NCI-H2227 (cell line): ENCODE results near the gene THAP4.
"Not testable (repeated sequence)": the region's sequence is repeated elsewhere in the genome, so short reads cannot be mapped to it uniquely, and the experiment has no call there.

ENCODE experiments used
- DNase-seq: peaks from one replicate; lab custom pipeline; 2025; ENCODE audit not compliant: unreplicated experiment; lab: John Stamatoyannopoulos, UW

Gene THAP4

DNA sequence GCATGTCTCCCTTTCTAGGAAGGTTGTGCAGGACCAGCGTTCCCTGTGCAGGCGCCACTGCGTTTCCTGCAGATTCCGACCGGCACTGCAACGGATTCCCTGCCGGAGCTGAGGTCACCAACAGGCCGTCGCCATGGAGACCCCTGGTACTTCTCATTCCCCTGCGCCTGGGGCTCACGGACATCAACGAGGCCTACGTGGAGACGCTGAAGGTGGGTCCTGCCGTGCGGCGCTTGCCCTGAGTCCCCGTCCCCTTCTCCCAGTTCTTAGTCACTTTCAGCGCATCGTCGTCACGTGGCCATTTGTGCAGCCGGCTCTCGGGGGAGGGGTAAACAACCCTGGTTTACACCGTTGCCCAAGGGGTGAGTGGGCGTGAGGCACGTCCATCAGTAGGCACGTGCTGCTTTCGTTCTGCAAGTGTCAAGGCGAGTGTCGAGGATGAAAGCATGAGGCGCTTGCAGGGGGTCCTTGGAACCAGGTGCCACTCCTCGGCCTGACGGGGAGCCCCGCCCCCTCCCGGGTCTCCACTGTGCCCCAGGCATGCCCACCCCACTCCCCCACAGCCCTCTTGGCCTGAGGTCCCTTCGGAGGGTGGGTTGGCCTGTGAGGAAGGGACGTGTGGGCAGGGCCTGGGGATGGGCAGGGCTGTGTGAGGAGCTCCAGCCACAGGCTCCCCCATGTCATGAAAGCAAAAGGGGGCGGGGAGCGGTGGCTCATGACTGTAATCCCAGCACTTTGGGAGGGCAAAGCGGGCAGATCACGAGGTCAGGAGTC is 29.9 kb upstream of the THAP4 start:
- peak; percentile 86 for DNase-seq

DNA sequence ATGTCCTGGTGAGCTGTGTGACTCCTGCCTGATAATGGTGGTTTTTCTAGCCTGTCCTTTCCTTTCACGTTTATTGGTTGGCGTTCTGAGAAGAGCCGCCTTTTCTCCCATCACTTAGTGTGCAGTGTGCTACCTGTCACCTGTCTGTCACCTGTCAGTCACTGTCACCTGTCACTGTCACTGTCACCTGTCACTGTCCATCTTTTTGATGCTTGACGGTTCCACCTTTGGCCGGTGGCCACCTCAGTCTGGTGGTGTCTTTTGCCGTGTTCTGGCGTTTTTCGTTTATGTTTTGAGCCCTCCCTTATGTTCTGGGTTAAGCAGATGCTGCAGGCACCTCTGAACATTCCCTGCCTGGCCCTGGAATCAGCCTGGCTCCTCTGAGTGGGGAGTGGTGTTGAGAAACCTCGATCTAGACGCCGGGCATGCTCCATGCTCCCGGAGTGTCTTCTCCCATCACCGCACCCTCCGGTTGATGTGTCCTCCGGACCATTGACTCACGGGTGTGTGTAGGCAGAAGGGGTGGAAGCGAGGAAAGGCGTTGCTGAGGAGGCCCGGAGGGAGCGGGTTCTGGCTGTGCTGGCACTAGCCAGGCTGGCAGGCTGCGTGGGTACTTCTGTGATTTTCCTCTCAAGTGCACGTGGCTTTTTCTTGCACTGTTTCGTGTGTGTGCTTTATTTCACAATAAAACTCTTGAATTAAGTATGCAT is 28.9 kb upstream of the THAP4 start:
- DNase-seq = no peak

DNA sequence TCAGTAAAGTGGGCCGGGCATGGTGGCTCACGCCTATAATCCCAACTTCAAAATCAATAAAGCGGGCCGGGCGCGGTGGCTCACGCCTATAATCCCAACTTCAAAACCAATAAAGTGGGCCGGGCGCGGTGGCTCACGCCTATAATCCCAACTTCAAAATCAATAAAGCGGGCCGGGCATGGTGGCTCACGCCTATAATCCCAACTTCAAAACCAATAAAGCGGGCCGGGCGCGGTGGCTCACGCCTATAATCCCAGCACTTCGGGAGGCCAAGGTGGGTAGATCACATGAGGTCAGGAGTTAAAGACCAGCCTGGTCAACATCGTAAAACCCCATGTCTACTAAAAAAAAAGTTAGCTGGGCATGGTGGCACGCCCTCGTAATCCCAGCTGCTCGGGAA is 25.8 kb upstream of the THAP4 start:
- not testable (repeated sequence) for DNase-seq

DNA sequence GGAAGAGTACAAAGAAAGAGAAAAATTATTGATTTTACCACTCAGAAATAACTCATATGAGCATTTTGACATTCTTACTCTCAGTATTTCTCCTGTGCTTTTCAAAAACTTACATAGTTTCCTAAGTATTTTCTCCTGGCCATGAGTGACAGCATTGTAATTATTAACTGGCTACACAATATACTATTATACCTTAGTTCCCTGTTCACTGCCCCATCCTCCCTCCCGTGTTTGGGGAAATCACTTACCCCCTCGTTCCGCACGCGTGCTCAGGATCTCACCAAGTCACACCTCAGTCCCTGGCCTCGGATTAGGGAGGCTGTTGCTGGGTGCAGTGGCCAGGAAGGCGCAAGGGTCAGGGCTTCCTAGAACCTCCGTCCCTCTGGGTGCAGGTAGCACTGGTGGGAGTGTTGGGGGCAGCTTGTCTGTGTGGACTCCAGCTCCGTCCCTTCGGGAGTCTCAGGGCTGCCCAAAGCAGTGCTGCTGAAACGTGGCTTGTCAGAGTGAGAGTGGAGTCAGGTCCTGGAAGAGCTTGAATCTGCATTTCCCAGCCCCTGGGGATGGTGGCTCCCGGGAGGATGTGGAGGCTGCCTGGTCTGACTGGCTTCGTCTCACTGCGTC is 23.7 kb upstream of the THAP4 start:
- no peak for DNase-seq

DNA sequence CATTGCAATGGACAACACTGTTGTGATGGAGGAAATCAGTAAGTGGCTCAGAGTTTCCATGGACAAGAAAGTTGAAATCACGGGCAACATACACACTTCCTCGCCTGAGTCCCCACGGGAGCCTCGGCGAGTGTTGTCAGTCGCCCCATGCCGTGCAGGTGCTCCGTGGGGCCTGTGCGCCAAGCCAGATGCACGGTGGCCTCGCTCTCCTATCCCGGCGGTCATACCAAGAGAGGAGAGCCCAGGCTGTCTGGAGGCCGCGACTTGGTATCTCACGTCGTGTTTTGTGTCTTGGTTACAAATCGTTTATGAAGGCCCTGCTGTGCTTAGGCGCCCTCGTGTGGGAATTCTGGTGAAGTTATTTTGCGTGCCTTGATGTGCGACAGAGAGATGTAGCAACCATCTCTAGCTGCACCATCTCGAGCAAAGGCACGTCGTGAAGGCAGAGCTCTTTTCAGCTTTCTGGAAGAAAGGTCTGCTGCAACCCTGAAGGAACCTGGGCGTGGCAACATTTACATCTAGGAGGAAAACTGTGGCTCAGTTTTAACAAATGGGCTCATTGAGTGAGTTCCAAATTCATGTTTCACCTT is 22.3 kb upstream of the THAP4 start:
- peak; percentile 73 for DNase-seq

DNA sequence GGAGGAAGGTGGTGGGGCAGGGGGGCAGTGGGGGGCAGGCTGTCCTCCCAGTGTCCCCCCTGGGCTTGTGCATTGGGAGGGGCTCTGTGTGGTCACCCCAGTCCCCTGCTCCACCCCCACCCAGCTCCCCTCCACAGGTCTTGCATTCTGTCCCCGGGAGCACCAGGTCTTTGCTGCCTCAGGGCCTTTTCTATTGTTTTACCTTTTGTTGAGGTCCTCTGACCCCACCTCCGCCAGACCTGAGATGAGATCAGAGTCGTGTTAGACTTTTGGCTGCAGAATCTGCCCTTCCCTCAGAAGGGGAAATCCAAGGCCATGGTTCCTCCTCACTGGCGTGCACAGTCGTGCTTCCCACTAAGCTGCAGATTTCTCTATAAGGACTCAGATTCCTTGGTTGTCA is 21.3 kb upstream of the THAP4 start:
- no peak for DNase-seq

DNA sequence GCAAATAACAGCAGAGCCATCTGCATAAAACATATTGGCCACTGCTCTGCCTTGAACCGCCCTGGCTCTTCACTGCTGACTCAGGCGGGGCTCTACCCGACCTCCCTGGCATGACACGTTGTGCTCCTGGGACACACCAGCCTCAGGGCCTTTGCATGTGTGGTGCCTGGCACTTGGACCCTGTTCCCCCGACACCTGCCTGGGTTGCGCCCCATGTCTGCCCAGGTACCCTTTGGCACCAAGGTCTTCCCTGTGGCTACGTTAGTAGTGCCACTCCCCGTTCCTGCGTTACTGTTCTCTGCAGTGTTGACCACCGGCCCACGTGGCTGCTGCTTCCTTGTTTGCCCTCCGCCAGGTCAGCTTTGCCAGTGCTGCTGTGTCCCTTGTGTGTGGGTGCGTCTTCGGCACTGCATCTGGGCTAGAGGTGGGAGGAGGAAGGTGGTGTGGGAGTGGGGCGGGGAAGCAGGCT is 20.9 kb upstream of the THAP4 start:
- no peak for DNase-seq

DNA sequence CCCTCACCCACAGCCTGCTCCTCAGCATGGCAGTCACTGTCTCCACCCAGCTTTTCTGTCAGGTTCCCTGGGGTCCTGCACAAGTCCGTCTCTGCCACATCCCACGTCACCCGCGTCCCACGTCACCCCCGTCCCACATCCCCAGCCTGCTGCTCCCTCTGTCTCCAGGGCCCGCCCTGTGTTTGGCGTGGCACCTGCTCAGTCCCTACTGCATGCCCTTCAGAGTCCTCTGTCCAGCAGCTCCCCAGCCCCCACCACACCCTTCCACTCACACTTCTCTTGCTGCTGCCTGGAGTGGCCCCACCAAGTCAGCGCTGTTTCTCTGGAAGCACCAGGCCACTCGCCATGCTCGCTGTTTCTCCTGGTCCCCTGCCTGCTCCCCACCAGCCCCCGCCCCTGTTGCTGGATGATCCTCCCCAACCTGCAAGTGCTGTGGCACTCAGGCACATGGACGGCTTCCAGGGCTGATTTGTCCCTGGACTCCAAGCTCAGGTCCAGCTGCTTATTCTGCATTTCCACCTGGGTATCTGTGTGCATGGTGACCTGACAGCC is 19.3 kb upstream of the THAP4 start:
- no peak for DNase-seq

DNA sequence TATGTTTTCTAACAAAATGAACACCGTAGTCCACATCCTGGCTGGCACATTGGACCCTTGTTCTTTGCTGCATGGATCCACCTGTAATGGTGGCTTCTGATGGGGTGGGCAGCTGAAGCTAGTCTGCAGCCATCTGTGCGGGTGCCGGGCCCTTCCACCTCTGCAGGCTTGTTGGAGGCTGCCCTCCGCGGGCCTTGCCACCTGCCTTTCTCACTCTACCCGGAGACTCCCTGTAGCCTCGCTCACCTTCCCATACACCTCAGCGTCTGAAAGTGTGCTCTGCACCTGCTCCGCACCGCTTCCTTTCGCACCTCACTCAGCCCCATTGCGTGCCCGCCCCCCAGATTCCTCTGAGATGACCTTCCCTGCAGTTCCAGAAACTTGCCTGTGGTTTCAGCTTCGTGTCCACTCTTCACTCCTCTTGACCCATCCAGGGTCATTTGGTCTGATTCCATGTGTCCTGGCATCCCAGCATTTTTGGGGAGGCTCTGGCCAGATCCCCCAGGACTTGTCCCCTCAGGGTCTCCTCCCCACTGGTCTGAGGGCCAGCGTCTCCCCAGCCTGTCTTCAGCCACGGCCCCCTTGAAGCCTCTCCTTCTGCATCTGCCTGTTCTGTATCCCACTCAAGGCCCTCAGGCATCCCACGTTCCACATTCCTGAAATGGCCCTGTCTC is 18.7 kb upstream of the THAP4 start:
- no peak for DNase-seq

DNA sequence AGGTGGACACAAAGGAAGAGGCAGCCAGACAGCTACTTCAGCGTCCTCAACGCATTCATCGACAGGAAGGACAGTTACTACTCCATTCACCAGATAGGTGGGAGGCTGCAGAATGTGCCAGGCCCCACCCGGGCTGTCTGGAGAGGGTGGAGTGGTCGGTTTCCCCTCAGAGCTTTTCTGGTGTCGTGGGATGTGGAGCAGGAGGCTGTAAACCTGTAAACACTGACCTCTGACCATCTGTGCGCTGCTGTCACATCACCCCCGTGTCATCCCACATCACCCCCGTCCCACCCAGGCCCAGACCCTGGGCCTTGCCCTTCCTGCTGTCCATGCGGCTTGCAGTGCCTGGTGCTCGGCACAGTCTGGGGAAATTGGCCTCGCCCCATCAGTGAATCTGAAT is 17.6 kb upstream of the THAP4 start:
- DNase-seq = no peak

DNA sequence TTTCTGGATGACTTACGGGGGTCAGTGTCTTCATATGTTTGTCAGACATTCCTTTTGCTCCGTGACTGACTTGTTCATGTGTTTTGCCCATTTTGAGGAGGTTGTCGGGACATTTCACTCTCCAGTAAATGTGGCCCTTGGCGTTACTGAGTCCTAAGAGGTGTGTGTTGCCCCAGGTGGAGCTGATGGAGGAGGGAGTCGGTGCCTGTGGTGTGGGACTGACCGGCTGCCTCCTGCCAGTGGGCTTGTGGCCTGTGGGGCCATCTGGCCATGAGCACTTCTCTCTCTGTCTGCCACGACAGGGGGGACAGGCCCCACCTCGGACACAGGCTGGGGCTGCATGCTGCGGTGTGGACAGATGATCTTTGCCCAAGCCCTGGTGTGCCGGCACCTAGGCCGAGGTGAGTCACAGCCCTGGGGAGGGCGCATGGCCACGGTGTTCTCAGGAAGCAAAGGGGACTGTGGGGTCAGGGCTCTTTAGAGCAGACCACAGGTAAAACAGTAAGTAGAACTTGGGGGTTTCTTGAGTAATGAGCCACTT is 16.3 kb upstream of the THAP4 start:
- DNase-seq = no peak

DNA sequence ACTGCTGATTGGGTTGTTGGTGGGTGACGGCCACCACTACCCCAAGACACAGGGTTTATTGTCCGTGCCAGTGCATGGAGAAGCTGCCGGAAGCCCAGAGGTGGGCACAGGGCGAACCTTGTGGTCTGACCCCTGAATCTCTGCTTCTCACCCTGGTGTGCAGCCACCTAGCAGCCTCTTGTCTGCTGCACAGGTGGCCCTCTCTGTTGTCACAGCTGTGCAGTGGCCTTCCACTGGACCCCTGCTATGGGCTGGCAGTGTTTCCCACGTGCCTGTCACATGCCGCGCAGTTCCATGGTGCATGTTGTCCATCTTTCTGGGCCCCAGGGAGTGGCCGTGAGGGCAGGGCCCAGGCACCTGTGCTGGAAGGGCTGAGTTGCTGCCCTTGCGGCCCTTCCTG is 15.8 kb upstream of the THAP4 start:
- DNase-seq = no peak

DNA sequence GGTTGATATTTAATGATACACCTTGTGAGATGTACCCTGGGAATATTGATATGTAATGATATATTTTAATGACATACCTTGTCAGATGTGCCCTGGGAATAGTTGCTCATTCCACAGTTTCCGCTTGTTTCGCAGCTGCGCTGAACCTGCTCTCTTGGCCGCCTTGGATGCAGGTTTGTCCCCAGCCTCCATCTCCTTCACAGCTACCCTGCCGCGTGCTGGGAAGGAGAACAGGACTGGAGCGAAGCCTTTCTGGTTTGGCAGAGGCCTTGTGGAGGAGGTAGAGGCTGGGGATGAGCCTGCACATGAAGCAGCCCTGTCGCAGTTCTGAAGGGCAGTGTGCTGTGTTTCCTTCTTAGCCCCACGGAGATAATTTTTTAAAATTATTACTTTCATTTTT is 15.2 kb upstream of the THAP4 start:
- no peak for DNase-seq

DNA sequence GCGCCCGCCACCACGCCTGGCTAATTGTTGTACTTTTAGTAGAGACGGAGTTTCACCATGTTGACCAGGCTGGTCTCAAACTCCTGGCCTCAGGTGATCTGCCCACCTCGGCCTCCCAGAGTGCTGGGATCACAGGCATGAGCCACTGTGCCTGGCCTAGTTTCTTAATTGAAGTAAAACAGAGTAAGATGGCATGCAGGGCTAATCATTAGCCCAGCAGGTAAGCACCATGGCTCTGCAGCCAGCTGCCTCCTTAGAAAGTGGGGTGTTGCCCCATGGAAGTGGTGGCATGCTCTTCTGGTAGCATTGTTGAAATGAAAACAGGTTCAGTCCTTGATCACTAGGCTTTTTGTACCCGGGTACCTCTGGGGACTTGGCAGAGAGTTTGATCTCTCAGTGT is 13.0 kb upstream of the THAP4 start:
- no peak for DNase-seq

DNA sequence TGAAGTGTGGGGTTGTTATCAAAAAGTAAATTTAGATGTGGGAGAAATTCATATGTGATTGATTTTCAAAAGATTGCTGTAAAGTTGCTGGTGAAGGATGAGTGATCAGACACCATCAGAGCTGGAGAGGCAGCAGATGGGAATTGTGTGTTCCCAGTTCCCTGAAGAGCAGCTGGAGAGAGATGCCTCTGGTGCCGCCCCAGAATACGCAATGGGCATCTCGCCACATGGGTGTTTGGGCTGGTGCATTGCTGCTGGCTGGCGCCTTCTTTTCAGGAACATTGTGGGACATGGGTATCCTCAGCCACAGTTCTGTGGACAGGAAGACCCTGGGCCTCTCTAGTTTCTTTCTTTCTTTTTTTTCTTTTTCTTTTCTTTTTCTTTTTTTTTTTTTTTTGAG is 12.4 kb upstream of the THAP4 start:
- no peak for DNase-seq

DNA sequence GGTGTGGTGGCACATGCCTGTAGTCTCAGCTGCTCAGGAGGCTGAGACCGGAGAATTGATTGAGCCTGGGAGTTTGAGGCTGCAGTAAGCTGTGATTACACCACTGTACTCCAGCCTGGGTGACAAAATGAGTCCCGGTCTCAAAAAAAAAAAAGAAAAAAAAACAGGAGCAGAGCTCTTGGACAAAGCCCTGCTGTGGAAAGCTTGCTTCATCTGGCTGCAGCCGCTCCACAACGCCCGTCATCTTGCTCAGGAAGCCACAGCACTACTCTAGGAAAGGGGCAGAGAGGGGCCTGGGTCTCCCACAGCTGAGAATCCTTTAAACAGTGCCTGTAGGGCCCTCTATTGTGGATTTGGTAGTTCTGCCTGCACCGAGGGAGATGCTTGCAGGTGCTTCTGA is 11.5 kb upstream of the THAP4 start:
- DNase-seq = no peak

DNA sequence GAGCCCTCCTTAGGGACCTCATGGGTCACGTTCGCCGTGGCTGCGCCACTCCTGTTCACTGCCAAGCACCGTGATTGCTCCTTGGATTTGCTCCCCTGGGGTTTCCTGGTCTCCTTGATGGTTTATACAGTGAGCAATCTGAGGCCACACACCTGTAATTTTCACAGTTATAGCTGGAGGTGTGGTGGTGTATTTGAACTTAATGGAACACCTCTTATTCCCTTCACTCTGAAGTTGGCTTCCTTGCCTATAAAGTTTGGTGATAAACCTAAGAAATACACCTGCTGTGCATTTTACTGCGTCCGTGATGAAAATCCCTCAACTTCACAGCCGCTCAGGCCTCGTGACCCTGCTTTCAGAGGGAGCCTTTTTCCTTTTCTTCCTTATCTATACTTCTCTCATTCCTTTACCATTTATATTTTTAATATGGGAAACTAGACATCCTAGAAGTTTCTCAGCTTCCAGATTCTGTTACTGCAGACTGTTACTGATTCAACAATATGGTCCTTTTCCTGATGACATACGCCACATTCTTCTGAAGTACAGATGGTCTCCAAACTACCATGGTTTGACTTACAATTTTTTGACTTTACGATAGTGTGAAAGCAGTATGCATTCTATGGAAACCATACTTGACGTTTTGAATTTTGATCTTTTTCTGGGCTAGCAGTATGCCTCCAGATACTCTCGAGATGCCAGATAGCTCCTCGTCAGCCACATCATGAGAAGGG is 9.1 kb upstream of the THAP4 start:
- no peak for DNase-seq

DNA sequence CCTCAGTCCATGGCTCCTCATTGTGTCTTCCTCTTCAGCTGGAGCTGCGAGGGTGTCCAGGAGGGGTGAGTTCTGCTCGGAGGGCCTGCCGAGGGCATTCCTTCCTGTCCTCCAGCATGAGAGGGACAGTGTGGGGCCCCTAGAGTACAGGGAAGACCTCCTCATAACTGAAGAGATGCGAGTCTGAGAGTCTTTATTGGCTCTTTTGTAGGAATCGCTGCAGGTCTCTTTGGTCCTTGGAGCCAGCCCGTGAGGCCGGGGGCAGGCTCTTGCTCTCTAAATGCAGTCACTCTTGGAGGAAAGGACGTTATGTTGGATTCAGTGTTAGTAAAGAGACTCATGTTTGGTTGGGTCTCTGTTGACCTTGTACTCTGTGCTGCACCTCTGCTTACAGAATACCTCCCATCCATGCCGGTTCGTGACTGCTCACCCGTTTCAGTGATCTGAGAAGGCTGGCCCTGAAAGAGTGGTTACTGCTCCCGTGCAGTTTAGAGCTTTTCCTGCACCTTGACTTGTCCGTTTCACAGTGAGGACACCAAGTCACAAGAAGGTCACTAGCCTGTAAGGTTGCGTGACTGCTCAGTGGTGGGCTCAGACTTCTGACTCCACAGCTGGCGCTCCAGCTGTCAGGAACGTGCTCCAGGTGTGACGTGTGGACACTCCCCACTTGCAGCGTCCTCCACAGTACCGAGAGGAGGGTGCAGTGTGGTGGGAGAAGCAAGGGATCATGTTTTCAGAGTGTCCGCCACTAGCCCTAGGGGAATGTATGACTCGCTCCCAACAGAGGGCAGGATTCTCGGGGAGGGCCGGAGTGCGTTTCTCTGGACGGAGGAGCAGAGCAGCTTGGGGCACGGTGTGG is 8.3 kb upstream of the THAP4 start:
- peak; percentile 16 for DNase-seq

DNA sequence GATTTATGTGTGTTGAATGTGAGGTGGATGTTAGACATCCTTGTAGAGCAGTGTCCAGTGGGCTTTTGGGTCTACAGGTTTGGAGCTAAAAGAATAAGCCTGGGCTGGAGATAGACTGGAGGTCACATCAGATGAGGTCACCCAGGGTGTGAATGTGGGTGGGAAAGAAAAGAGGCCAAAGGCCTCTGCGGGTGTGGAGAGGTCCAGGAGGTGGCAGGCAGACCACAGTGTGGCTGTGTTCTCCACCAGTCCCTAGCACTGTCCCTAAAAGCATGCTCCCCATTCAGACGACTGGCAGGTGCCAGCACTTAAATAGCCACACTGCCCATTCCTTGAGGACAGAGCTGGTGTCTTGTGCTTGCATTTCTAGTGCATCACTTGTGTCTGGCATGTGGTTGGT is 4.7 kb upstream of the THAP4 start:
- no peak for DNase-seq
